Tibial artery (tissue), 4 donors: ENCODE measurements around the gene PRAC2.

Source experiments
- DNase-seq, 2 donors: peaks; one replicate each; pipeline ENCODE4 v3.0.0-alpha.2; 2019
- H3K27ac ChIP-seq, 2 donors: fragments of 200-600 bp; sonication (generic) in 1 of 2; 1 replicate in 1 of 2; 2 replicates in 1 of 2; pipeline ENCODE4 v1.5.1; 2018 to 2019; ENCODE audit warnings: mild to moderate bottlenecking in 1 of 2
- H3K27me3 ChIP-seq, 2 donors: fragments of 200-600 bp; sonication (generic) in 1 of 2; one replicate each; pipeline versions ENCODE4 v1.5.1 to v1.6.0; 2016 to 2019
- H3K36me3 ChIP-seq, 3 donors: fragments of 200-600 bp; sonication (generic) in 2 of 3; one replicate each; pipeline ENCODE4 v1.5.1; 2016 to 2019; ENCODE audit warnings: mild to moderate bottlenecking in 2 of 3
- H3K4me1 ChIP-seq, 4 donors: fragments of 200-600 bp; sonication (generic) in 2 of 4; 1 replicate in 3 of 4; 2 replicates in 1 of 4; pipeline ENCODE4 v1.5.1; 2016 to 2019
- H3K4me3 ChIP-seq, 2 donors: fragments of 200-600 bp; sonication (generic) in 1 of 2; 1 replicate in 1 of 2; 2 replicates in 1 of 2; pipeline ENCODE4 v1.5.1; 2018 to 2019; ENCODE audit warnings: mild to moderate bottlenecking in 2 of 2
- H3K9me3 ChIP-seq, 3 donors: fragments of 200-600 bp; sonication (generic) in 1 of 3; one replicate each; pipeline ENCODE4 v1.5.1; 2016 to 2019
- CTCF ChIP-seq, 2 experiments: fragments of 200-600 bp in 1 of 2; fragments of 450-650 bp in 1 of 2; IDR thresholded peaks; one replicate each; pipeline ENCODE4 v1.5.1; 2017 to 2019; ENCODE audit warnings: antibody characterized with exemption in 2 of 2, mild to moderate bottlenecking in 1 of 2, moderate library complexity in 1 of 2
- intact Hi-C: fragments of 100-400 bp; cut with DNase I; formaldehyde crosslinking; loops from one replicate; pipeline ENCODE4 v1.15.0; 2023; ENCODE audit warnings: low total_unique reads

PRAC2 gene

DNA sequence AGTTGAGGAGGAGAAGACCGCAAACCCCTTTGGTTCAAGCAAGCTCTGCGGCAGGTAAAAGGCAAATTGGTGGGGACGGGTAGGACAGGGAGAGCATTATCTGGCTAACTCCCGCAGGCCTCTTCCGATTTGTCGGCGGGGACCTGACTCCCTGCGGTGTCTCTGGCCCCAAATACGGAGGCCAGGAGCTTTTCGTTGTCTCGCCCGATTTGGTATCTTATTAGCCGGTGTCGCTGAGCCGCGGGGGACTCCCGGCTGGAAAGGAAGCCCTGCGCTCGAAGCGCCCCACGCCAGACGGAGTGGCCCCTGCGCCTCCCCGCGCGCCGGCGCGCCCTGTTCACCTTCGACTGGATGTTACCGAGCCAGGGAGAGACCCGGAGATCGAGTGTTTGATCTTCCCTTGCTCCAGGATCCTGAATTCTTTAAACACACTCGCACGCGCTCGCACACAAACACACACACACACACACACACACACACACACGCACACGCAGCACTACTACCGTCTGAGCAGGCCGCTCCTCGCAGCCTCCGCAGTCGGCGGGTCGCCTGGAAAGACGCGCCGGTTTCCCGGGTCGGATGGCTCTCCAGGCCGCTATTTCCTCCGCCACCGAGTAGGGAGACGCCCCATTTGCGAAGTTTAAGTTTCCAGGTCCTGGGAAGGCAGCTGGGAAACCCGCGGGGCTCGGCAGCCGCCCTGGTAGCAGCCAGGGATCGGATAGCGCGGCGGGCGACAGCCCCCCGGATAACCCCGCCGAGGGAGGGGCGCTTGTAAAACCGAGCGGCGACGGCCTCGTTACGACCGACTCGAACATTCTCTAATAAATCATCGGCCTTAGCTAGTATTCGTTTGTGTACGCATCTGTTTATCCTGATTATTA lies 4.0 kb upstream of the PRAC2 start:
- Histone ChIP-seq H3K27me3 (peaks cover 7 to 94% of the 10 kb centered on the region in 2 donors), H3K9me3 (no peaks in the 10 kb centered on the region), H3K36me3 (no peaks in the 10 kb centered on the region), H3K4me3 (no peak overlapping the region), H3K4me1 (peaks cover 0 to 21% (median 10%) of the 10 kb centered on the region in 4 donors), H3K27ac (no peak overlapping the region)
- intact Hi-C loops, result no loop called here
- TF ChIP-seq CTCF (IDR thresholded peaks at IDR 0.05), result no peak
- no peak for DNase-seq

GRCh38 chr17:48719642-48720265 lies 3.2 kb upstream of the PRAC2 start:
- H3K4me1 ChIP-seq, result peaks cover 0 to 28% (median 18%) of the 10 kb centered on the region in 4 donors
- no peak for DNase-seq
- H3K27me3 ChIP-seq, result peaks cover 9 to 97% of the 10 kb centered on the region in 2 donors
- H3K36me3 ChIP-seq, result no peaks in the 10 kb centered on the region
- H3K4me3 ChIP-seq, result no peak overlapping the region
- H3K9me3 ChIP-seq, result no peaks in the 10 kb centered on the region
- TF ChIP-seq CTCF (IDR thresholded peaks at IDR 0.05), result no peak
- intact Hi-C loops, result loop anchor here (10.0 kb wide), 1 partner anchor 165 kb away; no protein-coding TSS in a partner anchor
- H3K27ac ChIP-seq, result no peak overlapping the region

DNA sequence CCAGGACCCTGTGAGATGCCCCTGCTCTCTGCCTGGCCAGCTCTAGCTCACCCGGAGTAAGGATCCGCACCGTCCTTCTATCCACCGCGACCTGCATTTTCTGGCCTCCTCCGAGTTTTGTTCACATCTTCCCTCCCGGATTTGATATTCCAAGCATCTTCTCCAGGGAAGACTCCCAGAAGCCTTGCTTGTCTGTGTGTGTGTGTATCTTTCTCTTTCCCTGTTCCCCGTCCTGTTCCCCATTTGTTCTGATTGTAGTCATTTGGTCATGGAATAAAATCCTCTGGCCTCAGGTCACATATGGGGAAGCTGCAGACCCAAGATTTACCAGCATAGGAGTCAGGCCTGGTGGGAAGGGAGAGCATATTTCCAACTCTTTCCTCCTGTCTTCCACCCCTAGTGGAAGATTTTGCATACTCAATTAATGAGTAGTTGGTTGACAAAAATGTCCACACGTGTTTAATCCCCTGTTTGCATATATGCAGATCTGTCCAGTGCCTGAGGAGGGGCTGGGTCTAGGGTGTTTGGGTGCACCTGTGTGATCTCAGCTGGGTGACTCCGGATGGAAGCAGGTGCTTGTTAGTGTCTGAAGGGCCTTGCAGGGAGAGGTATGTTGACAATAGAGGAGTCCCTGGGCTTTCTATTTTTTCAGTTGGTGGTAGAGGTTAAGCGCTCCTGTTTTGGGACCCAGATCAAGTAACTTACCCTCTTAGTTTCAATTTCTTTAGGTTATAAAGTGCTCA lies 2.5 kb upstream of the PRAC2 start:
- peaks cover 11 to 100% of the 10 kb centered on the region in 2 donors for H3K27me3 ChIP-seq
- no peak for TF ChIP-seq CTCF (IDR thresholded peaks at IDR 0.05)
- H3K4me1 ChIP-seq, result peaks cover 0 to 35% (median 22%) of the 10 kb centered on the region in 4 donors
- intact Hi-C loops, result loop anchor here (10.0 kb wide), 1 partner anchor 164 kb away; no protein-coding TSS in a partner anchor
- no peak overlapping the region for H3K27ac ChIP-seq
- H3K36me3 ChIP-seq, result no peaks in the 10 kb centered on the region
- DNase-seq, result no peak
- no peak overlapping the region for H3K4me3 ChIP-seq
- H3K9me3 ChIP-seq, result no peaks in the 10 kb centered on the region

- Histone ChIP-seq H3K36me3 (no peaks in the 10 kb centered on the region), H3K4me3 (no peak overlapping the region), H3K9me3 (no peaks in the 10 kb centered on the region), H3K27ac (no peak overlapping the region), H3K27me3 (peaks cover 11 to 100% of the 10 kb centered on the region in 2 donors), H3K4me1 (peaks cover 0 to 36% (median 23%) of the 10 kb centered on the region in 4 donors)
- no peak for TF ChIP-seq CTCF (IDR thresholded peaks at IDR 0.05)
- intact Hi-C loops, result loop anchor here (10.0 kb wide), 1 partner anchor 164 kb away; no protein-coding TSS in a partner anchor
- DNase-seq, result no peak
Observed at GRCh38 chr17:48721009-48721402, 2.0 kb upstream of the PRAC2 start.

- peaks cover 13 to 100% of the 10 kb centered on the region in 2 donors for H3K27me3 ChIP-seq
- intact Hi-C loops, result loop anchor here (10.0 kb wide), 1 partner anchor 162 kb away; no protein-coding TSS in a partner anchor
- no peak for TF ChIP-seq CTCF (IDR thresholded peaks at IDR 0.05)
- no peak for DNase-seq
- H3K27ac ChIP-seq, result no peak within 1 kb of the TSS
- no peaks in the 10 kb centered on the region for H3K36me3 ChIP-seq
- H3K9me3 ChIP-seq, result no peaks in the 10 kb centered on the region
- no peak within 1 kb of the TSS for H3K4me3 ChIP-seq
- H3K4me1 ChIP-seq, result peaks cover 0 to 36% (median 23%) of the 10 kb centered on the region in 4 donors
Observed at GRCh38 chr17:48722201-48722907, 631 bp upstream of the PRAC2 start, which contains the start of gene PRAC1. TSS of gene PRAC1 (minus strand) at chr17:48722518. CDS start at chr17:48722392, 126 bp downstream.
